Tibial artery (tissue), 4 donors: ENCODE results near the gene LRIG2.

Experiments used
- DNase-seq, 2 donors: peaks; one replicate each; pipeline ENCODE4 v3.0.0-alpha.2; 2019
- H3K27ac ChIP-seq, 2 donors: fragments of 200-600 bp; sonication (generic) in 1 of 2; 1 replicate in 1 of 2; 2 replicates in 1 of 2; pipeline ENCODE4 v1.5.1; 2018 to 2019; ENCODE audit warnings: mild to moderate bottlenecking in 1 of 2
- H3K27me3 ChIP-seq, 2 donors: fragments of 200-600 bp; sonication (generic) in 1 of 2; one replicate each; pipeline versions ENCODE4 v1.5.1 to v1.6.0; 2016 to 2019
- H3K36me3 ChIP-seq, 3 donors: fragments of 200-600 bp; sonication (generic) in 2 of 3; one replicate each; pipeline ENCODE4 v1.5.1; 2016 to 2019; ENCODE audit warnings: mild to moderate bottlenecking in 2 of 3
- H3K4me1 ChIP-seq, 4 donors: fragments of 200-600 bp; sonication (generic) in 2 of 4; 1 replicate in 3 of 4; 2 replicates in 1 of 4; pipeline ENCODE4 v1.5.1; 2016 to 2019
- H3K4me3 ChIP-seq, 2 donors: fragments of 200-600 bp; sonication (generic) in 1 of 2; 1 replicate in 1 of 2; 2 replicates in 1 of 2; pipeline ENCODE4 v1.5.1; 2018 to 2019; ENCODE audit warnings: mild to moderate bottlenecking in 2 of 2
- H3K9me3 ChIP-seq, 3 donors: fragments of 200-600 bp; sonication (generic) in 1 of 3; one replicate each; pipeline ENCODE4 v1.5.1; 2016 to 2019
- CTCF ChIP-seq, 2 experiments: fragments of 200-600 bp in 1 of 2; fragments of 450-650 bp in 1 of 2; IDR thresholded peaks; one replicate each; pipeline ENCODE4 v1.5.1; 2017 to 2019; ENCODE audit warnings: antibody characterized with exemption in 2 of 2, mild to moderate bottlenecking in 1 of 2, moderate library complexity in 1 of 2
- intact Hi-C: fragments of 100-400 bp; cut with DNase I; formaldehyde crosslinking; loops from one replicate; pipeline ENCODE4 v1.15.0; 2023; ENCODE audit warnings: low total_unique reads

Gene LRIG2

GRCh38 chr1:113140588-113141446, 67.8 kb downstream of the LRIG2 start:
- DNase-seq, result peak; percentile 64 to 71
- peak overlapping the region in 1 of 2 donors; percentile 11 for H3K27ac ChIP-seq

GRCh38 chr1:113141650-113142473, 68.9 kb downstream of the LRIG2 start:
- no peaks in the 10 kb centered on the region for H3K9me3 ChIP-seq
- no peak overlapping the region for H3K4me3 ChIP-seq
- H3K36me3 ChIP-seq, result no peaks in the 10 kb centered on the region
- H3K27ac ChIP-seq, result no peak overlapping the region
- intact Hi-C loops, result loop anchor here (5.0 kb wide), 1 partner anchor 530 kb away; no protein-coding TSS in a partner anchor
- no peak for TF ChIP-seq CTCF (IDR thresholded peaks at IDR 0.05)
- no peak for DNase-seq
- no peaks in the 10 kb centered on the region for H3K27me3 ChIP-seq
- peaks cover 0 to 15% (median 6%) of the 10 kb centered on the region in 4 donors for H3K4me1 ChIP-seq

More at GRCh38 chr1:113140588-113141446, 67.8 kb downstream of the LRIG2 start:
- intact Hi-C loops, result loop anchor here (5.0 kb wide), 1 partner anchor 531 kb away; no protein-coding TSS in a partner anchor
- Histone ChIP-seq H3K4me1 (peaks cover 0 to 15% (median 6%) of the 10 kb centered on the region in 4 donors), H3K4me3 (peak overlapping the region in 1 of 2 donors; percentile 16), H3K9me3 (no peaks in the 10 kb centered on the region), H3K27me3 (no peaks in the 10 kb centered on the region), H3K36me3 (no peaks in the 10 kb centered on the region)
- TF ChIP-seq CTCF (IDR thresholded peaks at IDR 0.05), result peak; percentile 75 to 76

GRCh38 chr1:113142791-113143190, 69.8 kb downstream of the LRIG2 start:
- no peak for TF ChIP-seq CTCF (IDR thresholded peaks at IDR 0.05)
- Histone ChIP-seq H3K36me3 (no peaks in the 10 kb centered on the region), H3K4me3 (no peak overlapping the region), H3K27ac (no peak overlapping the region), H3K27me3 (no peaks in the 10 kb centered on the region), H3K9me3 (no peaks in the 10 kb centered on the region), H3K4me1 (peaks cover 0 to 15% (median 6%) of the 10 kb centered on the region in 4 donors)
- DNase-seq, result no peak
- intact Hi-C loops, result loop anchor here (5.0 kb wide), 1 partner anchor 530 kb away; no protein-coding TSS in a partner anchor

GRCh38 chr1:113146242-113147072, 73.5 kb downstream of the LRIG2 start:
- no peaks in the 10 kb centered on the region for H3K9me3 ChIP-seq
- intact Hi-C loops, result no loop called here
- DNase-seq, result no peak
- peaks cover 0 to 10% (median 0%) of the 10 kb centered on the region in 4 donors for H3K4me1 ChIP-seq
- H3K4me3 ChIP-seq, result no peak overlapping the region
- H3K27me3 ChIP-seq, result no peaks in the 10 kb centered on the region
- no peak overlapping the region for H3K27ac ChIP-seq
- no peak for TF ChIP-seq CTCF (IDR thresholded peaks at IDR 0.05)
- no peaks in the 10 kb centered on the region for H3K36me3 ChIP-seq

GRCh38 chr1:113147073-113147625, 74.2 kb downstream of the LRIG2 start:
- no peak overlapping the region for H3K4me3 ChIP-seq
- intact Hi-C loops, result no loop called here
- peaks cover 0 to 7% (median 0%) of the 10 kb centered on the region in 4 donors for H3K4me1 ChIP-seq
- no peaks in the 10 kb centered on the region for H3K36me3 ChIP-seq
- H3K27me3 ChIP-seq, result no peaks in the 10 kb centered on the region
- TF ChIP-seq CTCF (IDR thresholded peaks at IDR 0.05), result no peak
- no peak overlapping the region for H3K27ac ChIP-seq
- no peak for DNase-seq
- H3K9me3 ChIP-seq, result no peaks in the 10 kb centered on the region
